ENCODE data around the gene HRK. TPM values are rescaled to one million over a fixed set of nuclear protein-coding genes. Genes with fewer than 3 reads are reported as not detected.

Gene HRK
- total RNA-seq: 0.25 TPM
- not detected for polyA plus RNA-seq

- no peak for ATAC-seq (ENCODE audit: low read depth in 2 of 2)
- H3K9me3 ChIP-seq (ENCODE audit: control insufficient read depth in 2 of 2, low read length in 2 of 2): no peaks in the 10 kb centered on the region
- Mint-ChIP-seq H3K36me3 (no peaks in the 10 kb centered on the region), H3K4me3 (peak within 1 kb of the TSS; percentile 59 to 83 (median 70)), H3K4me1 (peaks cover 0 to 37% (median 21%) of the 10 kb centered on the region in 4 donors), H3K27ac (peak within 1 kb of the TSS in 1 of 3 donors; percentile 12), H3K9me3 (peaks cover 0 to 2% (median 0%) of the 10 kb centered on the region in 7 donors), H3K27me3 (peaks cover 82% of the 10 kb centered on the region)
- DNase-seq: no peak
- H3K4me1 ChIP-seq (ENCODE audit: control insufficient read depth, insufficient read depth, low read length, poor library complexity, severe bottlenecking): peaks cover 35% of the 10 kb centered on the region
- H3K4me3 ChIP-seq (ENCODE audit: low read depth, low read length): no peak within 1 kb of the TSS
- no peak within 1 kb of the TSS for H3K27ac ChIP-seq (ENCODE audit: insufficient read depth, low read length, poor library complexity, severe bottlenecking)
- H3K27me3 ChIP-seq (ENCODE audit: control insufficient read depth, insufficient read depth, low read length): peaks cover 25% of the 10 kb centered on the region
- H3K36me3 ChIP-seq (ENCODE audit: control insufficient read depth, insufficient read depth, low read length): no peaks in the 10 kb centered on the region
Observed at GRCh38 chr12:116881325-116881876, at the start of gene HRK. TSS of gene HRK (minus strand) at chr12:116881441. CDS start at chr12:116881307, 134 bp downstream.

GRCh38 chr12:116929885-116930284, 48.6 kb upstream of the HRK start:
- Mint-ChIP-seq H3K9me3 (no peaks in the 10 kb centered on the region), H3K4me1 (peaks cover 14 to 49% (median 35%) of the 10 kb centered on the region in 4 donors), H3K27ac (no peak overlapping the region), H3K4me3 (peak overlapping the region in 1 of 4 donors; percentile 4), H3K27me3 (no peaks in the 10 kb centered on the region), H3K36me3 (peaks cover 30% of the 10 kb centered on the region)
- Histone ChIP-seq H3K36me3 (ENCODE audit: control insufficient read depth, insufficient read depth, low read length) (peaks cover 10% of the 10 kb centered on the region), H3K4me3 (ENCODE audit: low read depth, low read length) (no peak overlapping the region), H3K9me3 (ENCODE audit: control insufficient read depth in 2 of 2, low read length in 2 of 2) (no peaks in the 10 kb centered on the region), H3K27me3 (ENCODE audit: control insufficient read depth, insufficient read depth, low read length) (no peaks in the 10 kb centered on the region), H3K27ac (ENCODE audit: insufficient read depth, low read length, poor library complexity, severe bottlenecking) (no peak overlapping the region), H3K4me1 (ENCODE audit: control insufficient read depth, insufficient read depth, low read length, poor library complexity, severe bottlenecking) (peaks cover 15% of the 10 kb centered on the region)
- ATAC-seq (ENCODE audit: low read depth in 2 of 2) (no peak), DNase-seq (no peak)

- no peak overlapping the region for H3K4me3 Mint-ChIP-seq
- H3K4me3 ChIP-seq (ENCODE audit: low read depth, low read length): no peak overlapping the region
- ATAC-seq (ENCODE audit: low read depth in 2 of 2) (no peak), DNase-seq (no peak)
- peaks cover 23% of the 10 kb centered on the region for H3K36me3 Mint-ChIP-seq
- H3K4me1 Mint-ChIP-seq: peaks cover 16 to 52% (median 46%) of the 10 kb centered on the region in 4 donors
- H3K36me3 ChIP-seq (ENCODE audit: control insufficient read depth, insufficient read depth, low read length): peaks cover 10% of the 10 kb centered on the region
- no peaks in the 10 kb centered on the region for H3K27me3 Mint-ChIP-seq
- no peak overlapping the region for H3K27ac ChIP-seq (ENCODE audit: insufficient read depth, low read length, poor library complexity, severe bottlenecking)
- H3K27ac Mint-ChIP-seq: no peak overlapping the region
- H3K9me3 Mint-ChIP-seq: no peaks in the 10 kb centered on the region
- no peaks in the 10 kb centered on the region for H3K9me3 ChIP-seq (ENCODE audit: control insufficient read depth in 2 of 2, low read length in 2 of 2)
- H3K4me1 ChIP-seq (ENCODE audit: control insufficient read depth, insufficient read depth, low read length, poor library complexity, severe bottlenecking): peaks cover 29% of the 10 kb centered on the region
- H3K27me3 ChIP-seq (ENCODE audit: control insufficient read depth, insufficient read depth, low read length): no peaks in the 10 kb centered on the region
Observed at GRCh38 chr12:116928504-116928903, 47.3 kb upstream of the HRK start.

GRCh38 chr12:116927244-116927940, 46.2 kb upstream of the HRK start:
- Mint-ChIP-seq H3K27ac (no peak overlapping the region), H3K4me3 (no peak overlapping the region), H3K9me3 (no peaks in the 10 kb centered on the region), H3K4me1 (peaks cover 16 to 60% (median 49%) of the 10 kb centered on the region in 4 donors), H3K27me3 (no peaks in the 10 kb centered on the region), H3K36me3 (peaks cover 19% of the 10 kb centered on the region)
- H3K4me3 ChIP-seq (ENCODE audit: low read depth, low read length): no peak overlapping the region
- DNase-seq (no peak), ATAC-seq (ENCODE audit: low read depth in 2 of 2) (no peak)
- H3K9me3 ChIP-seq (ENCODE audit: control insufficient read depth in 2 of 2, low read length in 2 of 2): no peaks in the 10 kb centered on the region
- no peaks in the 10 kb centered on the region for H3K27me3 ChIP-seq (ENCODE audit: control insufficient read depth, insufficient read depth, low read length)
- peaks cover 10% of the 10 kb centered on the region for H3K36me3 ChIP-seq (ENCODE audit: control insufficient read depth, insufficient read depth, low read length)
- H3K4me1 ChIP-seq (ENCODE audit: control insufficient read depth, insufficient read depth, low read length, poor library complexity, severe bottlenecking): peaks cover 40% of the 10 kb centered on the region
- no peak overlapping the region for H3K27ac ChIP-seq (ENCODE audit: insufficient read depth, low read length, poor library complexity, severe bottlenecking)

GRCh38 chr12:116926283-116927243, 45.3 kb upstream of the HRK start:
- Histone ChIP-seq H3K4me1 (ENCODE audit: control insufficient read depth, insufficient read depth, low read length, poor library complexity, severe bottlenecking) (peaks cover 47% of the 10 kb centered on the region), H3K27me3 (ENCODE audit: control insufficient read depth, insufficient read depth, low read length) (no peaks in the 10 kb centered on the region), H3K27ac (ENCODE audit: insufficient read depth, low read length, poor library complexity, severe bottlenecking) (no peak overlapping the region), H3K36me3 (ENCODE audit: control insufficient read depth, insufficient read depth, low read length) (peaks cover 10% of the 10 kb centered on the region), H3K4me3 (ENCODE audit: low read depth, low read length) (peak overlapping the region; percentile 75), H3K9me3 (ENCODE audit: control insufficient read depth in 2 of 2, low read length in 2 of 2) (no peaks in the 10 kb centered on the region)
- DNase-seq (no peak), ATAC-seq (ENCODE audit: low read depth in 2 of 2) (no peak)
- Mint-ChIP-seq H3K4me1 (peaks cover 23 to 67% (median 48%) of the 10 kb centered on the region in 4 donors), H3K27me3 (no peaks in the 10 kb centered on the region), H3K4me3 (peak overlapping the region in 3 of 4 donors; percentile 11 to 86 (median 50)), H3K27ac (peak overlapping the region in 2 of 3 donors; percentile 53 to 65), H3K9me3 (no peaks in the 10 kb centered on the region), H3K36me3 (peaks cover 19% of the 10 kb centered on the region)

- Mint-ChIP-seq H3K27me3 (no peaks in the 10 kb centered on the region), H3K27ac (peak overlapping the region; percentile 87 to 89 (median 87)), H3K4me1 (peaks cover 37 to 76% (median 62%) of the 10 kb centered on the region in 4 donors), H3K36me3 (peaks cover 16% of the 10 kb centered on the region), H3K9me3 (no peaks in the 10 kb centered on the region), H3K4me3 (peak overlapping the region; percentile 63 to 70 (median 68))
- peaks cover 10% of the 10 kb centered on the region for H3K36me3 ChIP-seq (ENCODE audit: control insufficient read depth, insufficient read depth, low read length)
- H3K4me3 ChIP-seq (ENCODE audit: low read depth, low read length): peak overlapping the region; percentile 75
- peaks cover 59% of the 10 kb centered on the region for H3K4me1 ChIP-seq (ENCODE audit: control insufficient read depth, insufficient read depth, low read length, poor library complexity, severe bottlenecking)
- peak; percentile 94 to 95 for ATAC-seq (ENCODE audit: low read depth in 2 of 2)
- no peaks in the 10 kb centered on the region for H3K27me3 ChIP-seq (ENCODE audit: control insufficient read depth, insufficient read depth, low read length)
- H3K27ac ChIP-seq (ENCODE audit: insufficient read depth, low read length, poor library complexity, severe bottlenecking): peak overlapping the region; percentile 62
- H3K9me3 ChIP-seq (ENCODE audit: control insufficient read depth in 2 of 2, low read length in 2 of 2): no peaks in the 10 kb centered on the region
- peak; percentile 45 to 97 (median 89) for DNase-seq
Observed at GRCh38 chr12:116924558-116925453, 43.6 kb upstream of the HRK start.

Data from CD4-positive, CD25-positive, alpha-beta regulatory T cell (primary cell).